GM12864 (cell line): ENCODE data around the gene MIEF1.

Experiments
- DNase-seq: peaks from one replicate; pipeline ENCODE4 v3.0.0-alpha.2; 2011; ENCODE audit warnings: low read depth
- H3K4me3 ChIP-seq: 2 replicates; pipeline ENCODE4 v1.5.1; 2011; ENCODE audit warnings: mild to moderate bottlenecking, low read depth, low read length, control low read depth
- TF ChIP-seq, protein P1 (sequence below): IDR thresholded peaks from 2 replicates; pipeline ENCODE4 v1.5.1; 2011; ENCODE audit warnings: low read depth, mild to moderate bottlenecking, moderate library complexity, low read length, control low read depth, inconsistent platforms; ENCODE audit errors: missing control alignments

MIEF1 gene

DNA sequence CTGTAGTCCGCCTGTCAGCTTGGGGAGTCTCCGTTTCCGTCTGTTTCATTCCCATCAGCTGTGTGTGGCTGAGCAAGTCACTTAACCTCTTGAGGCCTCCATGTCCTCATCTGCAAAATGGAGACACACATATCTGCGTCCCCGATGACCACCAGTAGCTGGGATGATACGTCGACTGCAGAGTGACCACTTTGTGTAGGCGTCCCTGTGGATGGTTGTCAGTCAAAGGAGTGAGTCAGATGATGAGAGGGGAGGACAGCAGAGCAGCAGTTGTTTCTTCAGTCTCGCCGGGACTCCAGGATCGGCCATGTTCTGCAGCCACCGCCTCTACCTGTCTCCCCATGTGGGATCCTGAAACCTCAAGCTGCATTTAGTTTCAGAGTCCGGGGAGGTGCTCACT is 25.4 kb upstream of the MIEF1 start:
- DNase-seq: no peak
- no peak overlapping the region for H3K4me3 ChIP-seq
- TF ChIP-seq, protein P1, sequence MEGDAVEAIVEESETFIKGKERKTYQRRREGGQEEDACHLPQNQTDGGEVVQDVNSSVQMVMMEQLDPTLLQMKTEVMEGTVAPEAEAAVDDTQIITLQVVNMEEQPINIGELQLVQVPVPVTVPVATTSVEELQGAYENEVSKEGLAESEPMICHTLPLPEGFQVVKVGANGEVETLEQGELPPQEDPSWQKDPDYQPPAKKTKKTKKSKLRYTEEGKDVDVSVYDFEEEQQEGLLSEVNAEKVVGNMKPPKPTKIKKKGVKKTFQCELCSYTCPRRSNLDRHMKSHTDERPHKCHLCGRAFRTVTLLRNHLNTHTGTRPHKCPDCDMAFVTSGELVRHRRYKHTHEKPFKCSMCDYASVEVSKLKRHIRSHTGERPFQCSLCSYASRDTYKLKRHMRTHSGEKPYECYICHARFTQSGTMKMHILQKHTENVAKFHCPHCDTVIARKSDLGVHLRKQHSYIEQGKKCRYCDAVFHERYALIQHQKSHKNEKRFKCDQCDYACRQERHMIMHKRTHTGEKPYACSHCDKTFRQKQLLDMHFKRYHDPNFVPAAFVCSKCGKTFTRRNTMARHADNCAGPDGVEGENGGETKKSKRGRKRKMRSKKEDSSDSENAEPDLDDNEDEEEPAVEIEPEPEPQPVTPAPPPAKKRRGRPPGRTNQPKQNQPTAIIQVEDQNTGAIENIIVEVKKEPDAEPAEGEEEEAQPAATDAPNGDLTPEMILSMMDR: no peak

DNA sequence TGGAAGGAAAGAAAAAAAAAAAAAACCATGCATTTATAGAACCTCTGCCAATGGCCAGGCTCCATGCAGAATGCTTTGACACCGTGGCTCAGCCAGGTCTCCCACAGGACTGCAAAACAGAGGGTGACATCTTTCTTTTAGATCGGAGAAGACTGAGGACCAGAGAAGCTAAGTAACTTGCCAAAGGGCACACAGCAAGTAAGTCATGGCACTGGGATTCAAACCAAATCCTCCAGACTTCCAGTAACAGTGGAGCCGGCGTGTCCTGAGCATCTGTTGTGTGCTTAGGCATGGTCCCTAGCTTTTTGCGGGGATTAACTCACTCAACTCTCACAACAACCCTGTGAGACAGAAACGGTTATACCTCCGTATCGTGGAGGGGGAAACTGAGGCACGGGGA is 24.5 kb upstream of the MIEF1 start:
- DNase-seq: no peak
- no peak overlapping the region for H3K4me3 ChIP-seq
- TF ChIP-seq, protein P1: no peak

DNA sequence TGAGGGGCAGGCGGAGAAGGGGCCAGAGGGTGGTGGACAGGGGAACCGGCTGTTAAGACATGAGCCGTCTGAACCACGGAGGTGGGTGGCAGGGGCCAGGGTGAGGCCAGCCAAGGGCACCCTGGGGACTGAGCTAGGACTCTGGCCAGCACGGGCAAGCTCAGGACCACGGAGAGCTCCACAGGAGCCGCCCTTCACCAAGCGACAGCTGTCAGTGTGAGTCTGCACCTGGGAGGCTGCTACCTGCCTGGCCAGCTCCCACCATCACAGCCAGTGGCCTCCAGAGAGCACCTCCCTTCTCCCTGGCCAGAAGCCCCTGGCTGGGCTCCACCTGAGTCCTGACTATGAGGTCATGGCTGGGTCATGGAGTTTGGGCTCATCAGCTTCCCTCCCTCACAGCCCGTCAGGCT is 23.6 kb upstream of the MIEF1 start:
- TF ChIP-seq, protein P1: no peak
- DNase-seq: no peak
- H3K4me3 ChIP-seq: no peak overlapping the region

DNA sequence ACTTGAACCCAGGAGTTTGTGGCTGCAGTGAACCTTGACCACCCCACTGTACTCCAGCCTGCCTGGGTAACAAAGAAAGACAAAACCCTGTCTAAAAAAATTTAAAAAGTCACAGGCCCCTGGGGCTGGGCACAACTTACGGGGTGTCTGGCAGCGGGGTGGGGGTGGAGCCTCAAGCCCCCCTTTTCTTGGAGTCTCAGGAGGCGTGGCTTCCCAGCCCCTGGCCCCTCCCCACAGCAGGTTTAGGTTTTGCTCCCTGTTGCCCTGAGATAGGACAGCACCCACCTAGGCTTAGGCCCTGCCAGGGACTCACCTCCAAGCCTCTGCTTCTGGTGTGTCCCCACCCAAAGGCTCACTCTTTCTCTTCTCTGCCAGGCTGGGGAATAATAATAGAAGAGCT is 22.8 kb upstream of the MIEF1 start:
- H3K4me3 ChIP-seq: no peak overlapping the region
- DNase-seq: no peak
- TF ChIP-seq, protein P1: no peak

DNA sequence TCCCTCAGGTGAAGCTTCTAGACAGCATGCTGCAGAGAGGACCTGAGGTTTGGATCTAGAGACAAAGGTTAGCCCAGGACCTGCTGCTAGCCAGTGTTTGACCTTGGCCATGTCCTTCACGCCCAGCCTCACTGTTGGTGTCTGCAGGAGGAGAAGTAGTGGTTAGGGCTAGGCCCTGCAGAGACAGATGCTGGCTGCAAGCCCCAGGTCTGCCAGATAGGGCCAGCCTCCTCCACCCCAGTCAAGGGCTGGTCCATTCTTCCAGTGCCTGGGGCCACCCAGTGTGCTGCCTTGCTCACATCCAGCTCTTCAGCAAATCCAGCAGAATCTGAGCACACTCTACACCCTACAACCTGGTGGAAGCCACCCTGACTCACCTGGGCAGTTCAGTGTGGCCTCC is 21.5 kb upstream of the MIEF1 start:
- TF ChIP-seq, protein P1: no peak

DNA sequence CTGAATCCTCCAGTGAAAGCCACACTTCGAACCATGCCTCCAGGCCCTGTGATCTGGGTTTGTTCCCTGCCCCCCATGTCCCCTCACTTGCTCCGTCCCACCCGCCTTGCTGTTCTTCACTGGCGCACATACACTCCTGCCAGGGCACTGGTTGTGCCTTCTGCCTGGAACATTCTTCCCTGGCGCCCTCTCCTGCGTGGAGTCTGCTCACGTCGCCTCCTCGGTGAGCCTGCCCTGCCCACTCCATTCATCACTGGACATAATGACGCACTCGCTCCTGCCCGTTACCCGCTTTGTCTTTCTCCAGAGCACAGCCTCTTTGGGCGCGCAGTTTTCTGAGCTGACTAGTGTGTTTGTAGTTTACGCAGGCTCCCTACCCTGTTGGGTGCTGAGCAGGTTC is 21.0 kb upstream of the MIEF1 start:
- H3K4me3 ChIP-seq: no peak overlapping the region
- DNase-seq: no peak
- TF ChIP-seq, protein P1: no peak

More for the DNA sequence above, 21.5 kb upstream of the MIEF1 start:
- no peak for DNase-seq
- H3K4me3 ChIP-seq: no peak overlapping the region

DNA sequence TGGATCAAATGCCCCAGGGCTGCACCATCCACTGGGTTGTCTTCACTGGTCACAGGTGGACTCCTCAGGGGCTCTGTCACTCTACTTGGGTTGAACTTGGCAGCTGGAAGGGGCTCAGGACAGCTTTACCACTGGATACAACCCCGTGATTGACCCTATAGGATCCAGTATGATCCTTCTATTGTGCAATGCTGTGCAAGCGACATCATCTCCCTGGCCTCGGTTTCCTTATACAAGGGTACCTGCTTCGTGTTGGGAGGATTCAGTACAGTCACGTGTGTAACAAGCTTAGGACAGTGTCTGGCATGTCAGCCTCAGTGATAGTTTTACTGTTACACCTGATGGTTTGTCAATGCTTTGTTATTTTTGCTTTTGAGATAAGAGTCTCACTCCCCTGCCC is 20.5 kb upstream of the MIEF1 start:
- no peak for DNase-seq

More for the DNA sequence above, 20.5 kb upstream of the MIEF1 start:
- H3K4me3 ChIP-seq: no peak overlapping the region
- TF ChIP-seq, protein P1: no peak
